GM10847 (cell line): ENCODE results near the gene SMAD6.

ENCODE experiments used
- POLR2A ChIP-seq: IDR thresholded peaks from 2 replicates; pipeline ENCODE4 v1.6.1; 2011; ENCODE audit not compliant: insufficient read length; ENCODE audit errors: extremely low read depth

The SMAD6 gene

GRCh38 chr15:66809664-66810063 lies 107.6 kb downstream of the SMAD6 start:
- no peak for TF ChIP-seq POLR2A

- no peak for TF ChIP-seq POLR2A
Measured at GRCh38 chr15:66815318-66815717, 113.3 kb downstream of the SMAD6 start.

DNA sequence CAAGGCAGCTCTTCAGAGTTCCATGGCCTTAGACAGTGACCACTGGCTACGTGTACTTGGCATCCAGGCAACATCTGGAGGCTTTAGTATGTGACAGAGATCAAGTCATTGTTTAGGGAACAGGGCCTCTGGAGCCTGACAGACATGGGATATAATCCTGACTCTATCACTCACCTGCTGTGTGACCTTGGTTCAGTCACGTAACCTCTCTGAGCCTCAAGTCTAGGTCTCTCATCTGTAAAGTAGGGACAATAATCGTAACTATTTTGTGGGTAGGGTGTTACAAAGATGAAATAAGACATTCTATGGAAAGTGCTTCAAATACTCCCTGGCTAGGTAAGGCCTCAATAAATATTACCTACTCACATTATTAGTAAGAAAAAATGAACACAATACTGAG lies 114.2 kb downstream of the SMAD6 start:
- no peak for TF ChIP-seq POLR2A

DNA sequence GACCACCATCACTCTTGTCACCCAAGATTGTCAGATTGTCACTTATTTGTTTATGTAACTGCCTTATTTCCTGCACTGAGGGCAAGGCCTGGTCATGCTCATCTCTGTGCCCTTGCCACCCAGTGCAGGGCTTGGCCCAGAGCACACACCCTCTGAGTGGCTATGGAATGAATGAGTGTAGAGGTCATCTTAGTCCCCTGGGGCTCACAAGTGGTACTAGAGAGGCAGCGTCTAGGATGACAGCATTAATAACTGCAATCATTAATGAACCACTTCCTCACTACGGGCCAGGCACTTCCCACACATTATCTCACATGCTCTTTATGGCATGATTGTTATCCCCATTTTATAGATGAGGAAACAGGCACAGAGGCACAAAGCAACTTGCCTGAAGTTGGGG lies 117.0 kb downstream of the SMAD6 start:
- no peak for TF ChIP-seq POLR2A

GRCh38 chr15:66820481-66821176 lies 118.6 kb downstream of the SMAD6 start:
- TF ChIP-seq POLR2A = no peak

GRCh38 chr15:66821307-66821706 lies 119.3 kb downstream of the SMAD6 start:
- TF ChIP-seq POLR2A = no peak

DNA sequence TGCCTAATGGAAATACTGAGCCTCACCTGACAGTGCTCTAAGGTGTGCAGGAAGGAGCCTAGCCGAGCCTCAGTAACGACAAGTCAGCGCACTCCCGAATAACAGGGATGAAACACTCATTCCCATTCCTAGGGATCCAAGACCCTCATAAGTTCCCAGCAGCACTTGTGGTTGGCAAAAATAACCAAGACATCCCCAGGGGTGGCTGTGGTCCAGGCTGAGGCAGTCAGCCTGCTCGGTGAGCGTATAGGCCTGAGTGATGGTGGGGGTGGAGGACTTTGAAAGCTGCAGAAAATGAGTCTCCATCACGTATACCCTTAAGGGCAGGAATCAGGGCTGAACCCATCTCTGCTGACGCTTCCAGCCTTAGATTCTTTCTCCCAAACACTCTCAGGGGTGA lies 120.1 kb downstream of the SMAD6 start:
- no peak for TF ChIP-seq POLR2A

GRCh38 chr15:66822576-66822975 lies 120.5 kb downstream of the SMAD6 start:
- no peak for TF ChIP-seq POLR2A

GRCh38 chr15:66823601-66824000 lies 121.6 kb downstream of the SMAD6 start:
- TF ChIP-seq POLR2A = no peak

DNA sequence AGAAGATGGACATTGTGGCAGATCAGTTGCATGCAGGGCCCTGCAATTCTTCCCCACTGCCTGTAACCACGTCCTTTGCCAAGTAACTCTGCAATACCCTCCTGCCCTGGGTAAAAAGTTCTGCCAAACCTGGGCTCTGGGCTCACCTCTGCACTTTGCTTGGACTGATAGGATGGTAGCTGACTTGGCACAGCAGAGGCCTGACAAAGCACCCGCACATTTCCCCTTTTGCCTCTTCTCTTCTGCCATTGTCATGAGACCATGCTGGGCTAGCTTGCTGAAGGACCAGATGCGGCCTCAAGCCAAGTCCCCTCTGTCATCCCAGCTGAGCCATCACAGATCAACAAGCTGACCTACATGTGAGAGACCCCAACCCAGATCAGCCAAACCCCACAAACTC lies 122.4 kb downstream of the SMAD6 start:
- TF ChIP-seq POLR2A = no peak

DNA sequence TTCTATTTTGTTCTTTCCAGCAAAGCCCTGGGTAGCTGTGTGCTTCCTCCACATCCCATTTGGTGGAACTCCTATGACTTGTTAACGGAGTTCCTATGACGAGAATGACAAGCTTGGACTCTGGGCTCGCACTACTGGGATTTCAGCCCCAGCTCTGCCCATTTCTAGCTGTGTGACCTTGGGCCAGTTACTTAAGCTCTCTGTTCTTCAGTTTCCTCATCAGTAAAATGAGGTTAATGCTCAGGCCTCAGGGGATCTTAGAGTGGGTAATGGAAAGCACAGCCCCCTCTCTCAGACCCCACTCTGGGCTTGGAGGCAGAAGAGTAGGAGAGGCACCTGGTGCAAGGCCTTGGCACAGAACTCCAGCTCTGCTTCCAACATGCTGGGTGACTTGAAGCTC lies 123.1 kb downstream of the SMAD6 start:
- TF ChIP-seq POLR2A = no peak

DNA sequence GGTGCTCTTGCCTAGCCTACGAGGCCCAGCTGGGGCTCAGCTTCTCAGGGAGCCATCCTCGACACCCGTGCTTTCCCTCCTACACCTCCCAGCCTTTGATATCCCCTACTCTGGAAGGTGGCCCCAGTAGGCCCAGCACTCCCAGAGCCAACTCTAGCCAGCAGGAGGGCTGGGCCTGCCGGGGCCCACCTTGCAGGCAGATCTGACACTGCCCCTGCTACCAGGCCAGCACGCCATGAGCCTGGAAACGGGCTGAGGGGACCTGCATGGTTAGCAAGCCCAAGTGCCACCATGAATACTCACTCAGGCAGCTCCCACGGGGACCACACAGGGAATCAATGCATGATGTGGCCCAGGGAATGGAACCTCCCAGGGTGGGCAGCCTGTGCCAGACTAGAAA lies 123.7 kb downstream of the SMAD6 start:
- no peak for TF ChIP-seq POLR2A

GRCh38 chr15:66826507-66826906 lies 124.5 kb downstream of the SMAD6 start:
- TF ChIP-seq POLR2A = no peak

- TF ChIP-seq POLR2A = no peak
Measured at GRCh38 chr15:66827039-66827697, 125.1 kb downstream of the SMAD6 start.

- no peak for TF ChIP-seq POLR2A
Measured at GRCh38 chr15:66827698-66828055, 125.6 kb downstream of the SMAD6 start.

DNA sequence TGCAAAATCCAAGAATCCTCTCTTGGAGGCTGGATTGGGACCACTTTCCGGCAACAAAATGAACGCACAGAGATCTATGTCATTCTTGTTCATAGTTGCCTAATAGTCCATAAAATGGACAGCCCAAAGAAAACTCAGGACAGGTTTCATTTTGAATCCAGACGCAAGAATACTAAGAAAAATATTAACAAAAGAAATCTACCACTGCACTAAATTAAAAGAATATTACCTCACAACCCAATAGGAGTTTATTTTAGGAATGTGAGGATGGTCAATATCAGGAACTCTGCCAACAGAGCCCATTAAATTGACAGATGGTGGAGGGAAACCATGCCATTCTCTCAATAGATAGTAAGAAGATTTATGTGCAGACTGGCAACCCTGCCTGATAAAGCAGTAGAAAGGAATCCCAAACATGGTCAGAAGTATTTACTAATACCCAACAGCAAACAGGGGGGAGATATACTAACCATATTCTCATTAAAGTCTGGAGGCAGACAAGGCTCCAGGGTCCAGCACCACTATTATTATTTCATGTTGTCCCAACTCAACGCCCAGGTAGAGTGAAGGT lies 127.6 kb downstream of the SMAD6 start:
- TF ChIP-seq POLR2A = no peak

DNA sequence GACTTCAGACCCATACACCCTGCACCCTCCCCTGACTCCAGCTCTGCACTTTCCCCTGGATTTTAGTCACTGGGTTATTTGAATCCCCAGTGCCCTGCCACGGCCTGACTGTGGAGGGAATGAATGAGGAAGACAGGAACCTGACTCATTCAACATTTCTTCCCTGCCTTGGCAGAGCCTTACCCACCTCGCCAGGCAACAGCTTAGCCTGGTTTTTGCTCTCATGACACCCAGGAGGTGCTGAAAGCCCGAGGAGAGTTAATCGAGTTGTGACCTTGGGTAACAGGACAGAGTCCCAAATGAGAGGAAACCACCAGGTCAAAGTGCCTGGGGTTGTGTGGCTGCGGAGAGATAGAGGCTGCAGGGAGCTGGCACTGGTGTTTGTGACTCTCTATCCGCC lies 128.3 kb downstream of the SMAD6 start:
- TF ChIP-seq POLR2A = no peak

GRCh38 chr15:66830823-66831222 lies 128.8 kb downstream of the SMAD6 start:
- TF ChIP-seq POLR2A = no peak
